Esophagus (tissue), 2 donors: ENCODE measurements around the gene GTF3C1. TPM values are rescaled to one million over a fixed set of nuclear protein-coding genes. Genes with fewer than 3 reads are reported as not detected.

ENCODE experiments used
- H3K27ac ChIP-seq, 2 donors: one replicate each; pipeline ENCODE4 v1.5.1; 2013; ENCODE audit warnings: low read depth in 2 of 2, mild to moderate bottlenecking in 2 of 2, inconsistent platforms in 1 of 2, low read length in 1 of 2, moderate library complexity in 1 of 2
- H3K27me3 ChIP-seq, 2 donors: one replicate each; pipeline ENCODE4 v1.6.1; 2013; ENCODE audit warnings: low read length in 2 of 2, control low read depth in 1 of 2, mild to moderate bottlenecking in 1 of 2; ENCODE audit not compliant: insufficient read depth in 2 of 2, control insufficient read depth in 1 of 2
- H3K36me3 ChIP-seq, 2 donors: one replicate each; pipeline ENCODE4 v1.6.1; 2013; ENCODE audit warnings: low read length in 1 of 2; ENCODE audit not compliant: control insufficient read depth in 2 of 2, insufficient read depth in 2 of 2
- H3K4me1 ChIP-seq, 2 donors: one replicate each; pipeline ENCODE4 v1.6.1; 2013; ENCODE audit warnings: low read length in 1 of 2; ENCODE audit not compliant: control insufficient read depth in 2 of 2, insufficient read depth in 2 of 2
- H3K4me3 ChIP-seq, 2 donors: one replicate each; pipeline ENCODE4 v1.5.1; 2013; ENCODE audit warnings: low read length in 2 of 2, mild to moderate bottlenecking in 2 of 2, low read depth in 1 of 2, moderate library complexity in 1 of 2
- H3K9me3 ChIP-seq, 2 donors: one replicate each; pipeline ENCODE4 v1.6.1; 2013; ENCODE audit warnings: mild to moderate bottlenecking in 2 of 2, low read depth in 1 of 2, low read length in 1 of 2, moderate library complexity in 1 of 2; ENCODE audit not compliant: control insufficient read depth in 2 of 2, insufficient read depth in 1 of 2
- WGBS, 2 donors: extraction: QIAGEN DNeasy Blood & Tissue Kit; methylation state at CpG; one replicate each; pipeline ENCODE4 v1.1.7; 2013; 5-methylcytosine and 5-hydroxymethylcytosine counted together
- polyA plus RNA-seq, 2 donors: library from polyadenylated mRNA; stranded (reverse); fragments of 200-250 nt; gene quantifications; one replicate each; pipeline ENCODE4 v1.2.3, GENCODE V29; 2013
- donor health status: healthy with polysubstance abuse.
- donor health status: Bipolar disorder and iron deficiency.

Gene GTF3C1
- polyA plus RNA-seq, 2 donors: 85.4 to 109 TPM

DNA sequence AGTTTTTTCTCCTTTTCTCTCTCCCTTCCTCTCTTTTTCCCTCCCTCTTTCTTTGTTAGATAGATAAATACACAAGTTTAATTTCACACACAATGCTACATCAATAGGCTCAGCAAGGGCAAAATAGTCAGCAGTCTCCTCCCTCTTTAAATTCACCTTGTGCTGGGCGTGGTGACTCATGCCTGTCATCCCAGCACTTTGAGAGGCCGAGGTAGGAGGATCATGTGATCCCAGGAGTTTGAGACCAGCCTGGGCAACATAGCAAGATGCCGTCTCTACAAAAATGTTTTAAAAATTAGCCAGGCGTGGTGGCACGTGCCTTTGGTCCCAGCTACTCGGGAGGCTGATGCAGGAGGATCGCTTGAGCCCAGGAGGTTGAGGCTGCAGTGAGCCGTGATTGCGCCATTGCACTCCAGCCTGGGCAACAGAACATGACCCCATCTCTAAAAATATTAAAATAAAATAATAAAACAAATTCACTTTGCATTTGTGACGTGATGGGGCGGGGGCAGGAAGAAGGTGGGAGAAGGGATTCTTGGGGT is 120.3 kb downstream of the GTF3C1 start:
- H3K27ac ChIP-seq: no peak overlapping the region

DNA sequence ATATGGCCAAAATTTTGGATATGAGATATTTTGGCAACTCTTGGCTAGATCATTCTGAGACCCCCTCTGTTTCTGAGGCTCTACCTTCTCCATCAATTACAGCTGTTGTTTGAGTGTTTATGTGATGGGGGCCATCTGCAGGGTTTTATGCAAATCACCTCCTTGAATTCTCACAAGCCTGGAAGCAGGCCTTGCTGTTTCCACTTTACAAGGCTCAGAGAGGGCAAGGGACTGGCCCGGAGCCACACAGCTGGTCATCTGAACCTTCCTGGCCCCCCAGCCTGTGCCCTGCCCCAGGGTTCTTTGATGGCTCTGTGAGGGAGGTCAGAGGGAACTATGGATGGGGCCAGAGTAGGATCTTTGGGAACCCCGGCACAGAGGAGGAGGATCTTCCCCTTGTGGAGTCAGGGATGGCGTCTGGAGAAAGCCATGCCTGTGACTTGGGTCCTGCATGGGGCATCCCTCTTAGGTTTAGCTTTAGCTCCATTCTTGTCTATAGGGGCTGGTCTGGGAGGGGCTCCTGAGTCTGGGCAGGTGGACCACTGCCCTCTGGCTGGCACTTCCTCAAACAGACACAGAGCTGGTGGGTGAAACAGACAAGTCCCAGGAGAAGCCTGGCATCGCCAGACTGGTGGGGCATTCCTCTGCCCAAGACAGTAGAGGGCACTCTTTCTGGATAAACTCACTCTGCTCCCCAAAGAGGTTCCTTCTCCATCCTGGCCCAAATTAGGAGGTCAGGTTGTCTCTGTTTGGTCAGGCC is 121.5 kb downstream of the GTF3C1 start:
- no peaks in the 10 kb centered on the region for H3K9me3 ChIP-seq
- H3K4me1 ChIP-seq: peaks cover 0 to 2% of the 10 kb centered on the region in 2 donors
- no peak overlapping the region for H3K27ac ChIP-seq
- H3K27me3 ChIP-seq: no peaks in the 10 kb centered on the region
- no peaks in the 10 kb centered on the region for H3K36me3 ChIP-seq
- 89 to 92% methylated on average over 4 of the region's 4 CpGs for WGBS, 2 donors
- H3K4me3 ChIP-seq: no peak overlapping the region

More for the DNA sequence above, 120.3 kb downstream of the GTF3C1 start:
- WGBS, 2 donors: 87 to 91% methylated on average over 11 of the region's 11 CpGs
- no peaks in the 10 kb centered on the region for H3K27me3 ChIP-seq
- H3K36me3 ChIP-seq: no peaks in the 10 kb centered on the region
- H3K9me3 ChIP-seq: no peaks in the 10 kb centered on the region
- H3K4me1 ChIP-seq: peaks cover 0 to 2% of the 10 kb centered on the region in 2 donors
- no peak overlapping the region for H3K4me3 ChIP-seq

DNA sequence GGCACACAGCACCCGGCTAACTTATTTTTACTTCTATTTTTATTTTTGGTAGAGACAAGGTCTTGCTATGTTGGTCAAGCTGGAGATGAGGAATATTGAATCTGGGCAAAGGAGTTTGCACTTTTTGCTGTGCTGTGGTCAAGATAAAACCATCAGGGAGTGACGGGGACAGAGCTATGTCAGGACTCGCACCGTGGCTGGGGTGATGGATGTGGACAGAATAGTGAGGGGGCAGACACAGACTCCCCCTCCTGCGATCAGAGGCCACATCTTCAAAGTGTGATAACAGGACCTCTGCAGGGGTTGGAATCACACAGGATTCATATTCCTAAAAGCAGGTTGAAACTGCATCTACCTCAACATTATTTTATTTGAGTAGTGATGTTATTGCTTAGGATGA is 122.2 kb downstream of the GTF3C1 start:
- Histone ChIP-seq H3K4me3 (no peak overlapping the region), H3K9me3 (no peaks in the 10 kb centered on the region), H3K4me1 (peaks cover 0 to 2% of the 10 kb centered on the region in 2 donors), H3K36me3 (no peaks in the 10 kb centered on the region), H3K27ac (no peak overlapping the region), H3K27me3 (no peaks in the 10 kb centered on the region)
- 64 to 71% methylated on average over 5 of the region's 5 CpGs for WGBS, 2 donors

DNA sequence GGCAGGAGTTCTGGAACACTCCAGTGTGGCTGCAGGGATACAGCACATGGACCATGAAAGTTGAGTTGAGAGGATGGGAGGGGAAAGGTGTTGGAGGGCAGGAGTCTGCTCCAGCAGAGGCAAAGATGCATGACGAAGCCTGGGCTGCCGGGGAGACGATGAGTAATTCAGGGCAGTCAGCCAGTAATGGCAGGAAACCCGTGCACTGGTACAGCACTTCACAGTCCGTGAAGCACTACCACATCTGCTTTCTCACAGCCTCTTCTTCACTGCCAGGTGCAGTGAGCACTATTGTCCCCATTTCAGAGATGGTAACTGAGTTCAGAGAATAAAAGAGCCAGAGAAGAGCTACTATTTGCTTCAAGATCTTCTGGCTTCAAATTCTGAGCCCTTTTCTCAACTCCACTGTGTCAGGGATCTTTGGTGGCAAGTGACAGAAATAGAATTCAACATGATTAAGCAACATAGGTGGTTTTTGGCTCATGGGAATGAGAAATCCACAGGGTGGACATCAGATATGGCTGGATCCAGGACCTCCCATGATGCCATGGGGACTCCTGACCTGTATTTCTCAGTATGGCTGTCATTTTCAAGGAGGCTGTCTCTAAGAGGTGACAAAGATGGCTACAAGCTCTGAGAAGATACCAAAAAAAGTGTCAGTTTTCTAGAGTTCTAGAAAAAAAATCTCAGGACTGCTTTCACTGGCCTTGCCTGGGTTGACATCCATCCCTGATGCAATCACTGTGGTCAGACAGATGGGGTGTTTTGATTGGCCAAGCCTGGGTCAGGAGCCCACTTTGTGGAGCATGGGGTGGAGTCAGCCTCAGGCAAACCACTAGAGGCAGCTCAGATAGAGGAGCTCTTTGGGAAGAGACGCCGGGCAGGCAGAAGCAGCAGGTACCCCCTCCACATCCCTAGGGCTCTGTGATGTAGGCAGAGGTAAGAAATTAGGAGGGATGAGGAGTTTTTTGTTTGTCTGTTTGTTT is 123.0 kb downstream of the GTF3C1 start:
- WGBS, 2 donors: 28 to 40% methylated on average over 7 of the region's 7 CpGs

DNA sequence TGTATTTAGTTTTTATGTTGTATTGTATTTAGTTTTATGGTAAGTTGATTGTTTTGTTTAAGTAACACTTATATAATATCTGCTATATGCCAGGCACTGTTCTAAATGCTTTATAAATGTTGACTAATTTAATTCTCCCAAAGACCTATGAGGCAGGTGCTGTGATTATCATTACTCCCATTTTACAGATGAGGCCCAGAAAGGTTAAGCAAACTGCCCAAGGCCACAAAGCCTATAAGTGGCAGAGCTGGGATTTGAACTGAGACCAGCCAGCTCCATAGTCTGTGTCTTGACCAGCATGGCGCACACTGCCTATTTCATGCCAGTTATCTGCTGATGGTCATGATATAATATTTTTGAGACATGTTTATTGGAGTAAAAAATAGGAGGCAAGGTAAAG is 123.8 kb downstream of the GTF3C1 start:
- 89 to 96% methylated on average over 1 of the region's 1 CpG for WGBS, 2 donors

More for the DNA sequence above, 123.0 kb downstream of the GTF3C1 start:
- Histone ChIP-seq H3K36me3 (no peaks in the 10 kb centered on the region), H3K27ac (no peak overlapping the region), H3K27me3 (no peaks in the 10 kb centered on the region), H3K9me3 (no peaks in the 10 kb centered on the region), H3K4me1 (no peaks in the 10 kb centered on the region), H3K4me3 (no peak overlapping the region)

DNA sequence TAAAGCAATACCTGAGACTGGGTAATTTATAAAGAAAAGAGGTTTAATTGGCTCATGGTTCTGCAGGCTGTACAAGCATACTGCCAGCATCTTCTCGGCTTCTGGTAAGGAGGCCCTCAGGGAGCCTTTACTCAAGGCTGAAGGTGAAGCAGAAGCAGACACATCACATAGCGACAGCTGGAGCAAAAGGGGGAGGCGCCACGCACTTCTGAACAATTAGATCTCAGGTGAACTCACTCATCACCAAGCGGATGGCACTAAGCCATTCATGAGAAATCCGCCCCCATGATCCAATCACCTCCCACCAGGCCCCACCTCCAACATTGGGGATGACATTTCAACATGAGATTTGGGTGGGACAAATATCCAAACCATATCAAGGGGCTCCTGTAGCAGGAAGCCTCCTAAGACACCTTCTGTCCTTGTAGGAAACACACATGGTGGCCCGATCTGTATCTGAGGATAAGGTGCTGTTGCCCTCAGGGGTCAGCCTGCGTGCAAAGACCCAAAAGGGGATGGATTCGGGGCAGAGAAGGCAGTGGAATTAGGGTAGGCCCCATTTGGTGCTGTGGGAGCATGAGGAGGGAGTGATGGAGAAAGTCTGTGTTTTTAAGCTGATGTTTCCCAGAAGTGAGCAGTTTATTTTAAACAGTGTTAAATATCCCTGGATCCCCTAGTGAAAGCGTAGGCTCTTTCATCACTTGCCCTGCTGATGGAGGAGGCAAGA is 124.8 kb downstream of the GTF3C1 start:
- 84 to 92% methylated on average over 10 of the region's 10 CpGs for WGBS, 2 donors
- Histone ChIP-seq H3K27ac (no peak overlapping the region), H3K27me3 (no peaks in the 10 kb centered on the region), H3K4me3 (no peak overlapping the region), H3K9me3 (no peaks in the 10 kb centered on the region), H3K4me1 (no peaks in the 10 kb centered on the region), H3K36me3 (no peaks in the 10 kb centered on the region)

More for the DNA sequence above, 123.8 kb downstream of the GTF3C1 start:
- no peak overlapping the region for H3K4me3 ChIP-seq
- no peaks in the 10 kb centered on the region for H3K27me3 ChIP-seq
- no peaks in the 10 kb centered on the region for H3K9me3 ChIP-seq
- H3K4me1 ChIP-seq: no peaks in the 10 kb centered on the region
- no peaks in the 10 kb centered on the region for H3K36me3 ChIP-seq
- no peak overlapping the region for H3K27ac ChIP-seq

DNA sequence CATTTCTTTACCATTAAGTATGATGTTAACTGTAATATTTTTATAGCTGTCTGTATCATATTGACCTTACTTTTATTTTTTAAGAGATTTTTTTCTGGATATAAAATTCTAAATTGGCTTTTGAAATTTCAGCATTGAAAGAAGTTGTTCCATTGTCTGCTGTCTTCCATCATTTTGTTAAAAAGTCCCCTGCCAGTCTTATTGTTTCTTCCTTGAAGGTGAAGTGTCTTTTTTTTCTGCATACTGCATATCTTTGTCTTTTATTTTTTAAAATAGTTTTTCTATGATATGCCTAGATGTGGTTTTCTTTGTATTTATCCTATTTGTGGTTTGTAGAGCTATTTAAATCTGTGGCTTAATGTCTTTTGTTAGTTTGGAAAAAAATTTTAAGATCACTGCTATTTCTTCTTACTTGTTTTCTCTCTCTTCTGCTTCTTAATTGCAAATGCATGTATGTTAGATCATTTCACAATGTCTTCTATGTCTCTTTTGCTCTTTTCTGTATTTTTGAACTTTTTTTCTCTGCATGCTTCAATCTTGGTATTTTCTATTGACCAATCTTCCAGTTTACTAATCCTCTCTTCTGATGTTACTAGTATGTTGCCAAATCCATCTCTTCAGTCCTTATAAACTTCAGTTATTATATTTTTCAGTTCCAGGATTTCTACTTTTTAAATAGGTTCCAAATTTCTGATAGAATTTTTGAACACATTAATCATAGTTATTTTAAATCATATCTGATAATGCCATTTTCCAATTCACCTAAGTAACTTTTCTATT is 127.6 kb downstream of the GTF3C1 start:
- Histone ChIP-seq H3K4me1 (no peaks in the 10 kb centered on the region), H3K4me3 (no peak overlapping the region), H3K36me3 (no peaks in the 10 kb centered on the region), H3K27me3 (no peaks in the 10 kb centered on the region), H3K9me3 (no peaks in the 10 kb centered on the region), H3K27ac (no peak overlapping the region)

DNA sequence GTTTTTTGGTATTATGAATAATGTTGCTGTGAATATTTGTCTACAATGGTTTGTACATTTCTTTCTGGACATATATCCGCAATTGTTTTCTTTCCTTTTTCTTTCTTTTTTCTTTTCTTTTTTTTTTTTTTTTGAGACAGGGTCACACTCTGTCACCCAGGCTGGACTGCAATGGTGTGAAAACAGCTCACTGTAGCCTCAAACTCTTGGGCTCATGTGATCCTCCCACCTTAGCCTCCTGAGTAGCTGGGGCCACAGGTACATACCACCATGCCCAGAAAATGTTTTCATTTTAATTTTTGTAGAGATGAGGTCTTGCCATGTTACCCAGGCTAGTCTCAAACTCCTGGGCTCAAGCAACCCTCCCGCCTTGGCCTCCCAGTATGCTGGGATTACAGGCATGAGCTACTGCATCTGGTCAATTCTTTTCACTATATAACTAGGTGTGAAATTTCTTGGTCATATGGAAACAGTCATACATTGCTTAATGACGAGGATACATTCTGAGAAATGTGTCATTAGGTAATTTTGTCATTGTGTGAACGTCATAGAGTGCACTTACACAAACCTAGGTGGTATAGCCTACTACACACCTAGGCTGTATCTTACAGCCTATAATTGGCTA is 132.6 kb downstream of the GTF3C1 start:
- 79 to 83% methylated on average over 4 of the region's 4 CpGs for WGBS, 2 donors
- no peak overlapping the region for H3K27ac ChIP-seq
- H3K9me3 ChIP-seq: no peaks in the 10 kb centered on the region
- no peaks in the 10 kb centered on the region for H3K4me1 ChIP-seq
- H3K36me3 ChIP-seq: no peaks in the 10 kb centered on the region
- no peaks in the 10 kb centered on the region for H3K27me3 ChIP-seq
- H3K4me3 ChIP-seq: no peak overlapping the region
